Measurements from ENCODE around the gene SLC25A5. TPM values are rescaled to one million over a fixed set of nuclear protein-coding genes. Genes with fewer than 3 reads are reported as not detected.

Gene SLC25A5
- polyA plus RNA-seq, 1 donor from 2014 or later, result 158 TPM

DNA sequence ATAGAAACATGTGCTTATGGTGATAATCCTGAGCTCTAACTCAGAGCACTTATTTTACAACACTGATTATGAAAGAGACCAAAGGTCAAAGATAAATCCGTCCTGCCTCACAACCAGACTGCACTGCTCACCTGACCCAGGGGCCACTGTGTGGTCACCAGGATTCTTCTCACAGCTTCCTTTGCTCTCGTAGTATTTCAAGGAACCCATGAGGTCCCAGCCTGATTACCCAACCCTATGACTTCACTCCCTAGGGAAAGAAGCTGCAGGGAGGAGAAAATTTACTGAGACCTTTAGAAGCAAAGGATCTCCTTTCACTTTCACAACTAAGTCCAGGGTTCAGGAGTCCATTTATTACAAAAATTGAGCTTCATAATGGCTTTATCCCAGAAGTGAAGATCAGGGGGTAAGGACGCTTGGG is 9.6 kb downstream of the SLC25A5 start:
- Histone ChIP-seq H3K27ac (ENCODE audit: low read length) (no peak overlapping the region), H3K4me3 (ENCODE audit: low read length) (no peak overlapping the region), H3K9me3 (ENCODE audit: low read length) (no peaks in the 10 kb centered on the region), H3K9me2 (ENCODE audit: insufficient read depth, low read length) (no peaks in the 10 kb centered on the region), H3K79me2 (replicated peaks; ENCODE audit: insufficient read depth, low read length) (no peaks in the 10 kb centered on the region), H3F3A (ENCODE audit: insufficient read depth, low read length, poor library complexity, severe bottlenecking) (no peaks in the 10 kb centered on the region), H3K9ac (ENCODE audit: low read length) (no peak overlapping the region), H3K4me2 (ENCODE audit: low read length) (no peak overlapping the region), H4K20me1 (ENCODE audit: insufficient read depth) (no peaks in the 10 kb centered on the region), H3K36me3 (ENCODE audit: insufficient read depth, low read length) (no peaks in the 10 kb centered on the region), H3K27me3 (ENCODE audit: insufficient read depth, low read depth, low read length) (no peaks in the 10 kb centered on the region), H2AFZ (ENCODE audit: low read depth, low read length) (no peak overlapping the region)
- TF ChIP-seq MXI1 (conservative IDR thresholded peaks at IDR 0.05; ENCODE audit: poor library complexity, severe bottlenecking), result no peak
- no peak for TF ChIP-seq EP300 (conservative IDR thresholded peaks at IDR 0.05; ENCODE audit: poor library complexity, severe bottlenecking)
- TF ChIP-seq, protein P1, sequence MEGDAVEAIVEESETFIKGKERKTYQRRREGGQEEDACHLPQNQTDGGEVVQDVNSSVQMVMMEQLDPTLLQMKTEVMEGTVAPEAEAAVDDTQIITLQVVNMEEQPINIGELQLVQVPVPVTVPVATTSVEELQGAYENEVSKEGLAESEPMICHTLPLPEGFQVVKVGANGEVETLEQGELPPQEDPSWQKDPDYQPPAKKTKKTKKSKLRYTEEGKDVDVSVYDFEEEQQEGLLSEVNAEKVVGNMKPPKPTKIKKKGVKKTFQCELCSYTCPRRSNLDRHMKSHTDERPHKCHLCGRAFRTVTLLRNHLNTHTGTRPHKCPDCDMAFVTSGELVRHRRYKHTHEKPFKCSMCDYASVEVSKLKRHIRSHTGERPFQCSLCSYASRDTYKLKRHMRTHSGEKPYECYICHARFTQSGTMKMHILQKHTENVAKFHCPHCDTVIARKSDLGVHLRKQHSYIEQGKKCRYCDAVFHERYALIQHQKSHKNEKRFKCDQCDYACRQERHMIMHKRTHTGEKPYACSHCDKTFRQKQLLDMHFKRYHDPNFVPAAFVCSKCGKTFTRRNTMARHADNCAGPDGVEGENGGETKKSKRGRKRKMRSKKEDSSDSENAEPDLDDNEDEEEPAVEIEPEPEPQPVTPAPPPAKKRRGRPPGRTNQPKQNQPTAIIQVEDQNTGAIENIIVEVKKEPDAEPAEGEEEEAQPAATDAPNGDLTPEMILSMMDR (IDR thresholded peaks at IDR 0.05; ENCODE audit: poor library complexity, severe bottlenecking), result no peak
- TF ChIP-seq TAF1 (IDR thresholded peaks at IDR 0.05; ENCODE audit: low read depth), result no peak
- TF ChIP-seq, protein P2, sequence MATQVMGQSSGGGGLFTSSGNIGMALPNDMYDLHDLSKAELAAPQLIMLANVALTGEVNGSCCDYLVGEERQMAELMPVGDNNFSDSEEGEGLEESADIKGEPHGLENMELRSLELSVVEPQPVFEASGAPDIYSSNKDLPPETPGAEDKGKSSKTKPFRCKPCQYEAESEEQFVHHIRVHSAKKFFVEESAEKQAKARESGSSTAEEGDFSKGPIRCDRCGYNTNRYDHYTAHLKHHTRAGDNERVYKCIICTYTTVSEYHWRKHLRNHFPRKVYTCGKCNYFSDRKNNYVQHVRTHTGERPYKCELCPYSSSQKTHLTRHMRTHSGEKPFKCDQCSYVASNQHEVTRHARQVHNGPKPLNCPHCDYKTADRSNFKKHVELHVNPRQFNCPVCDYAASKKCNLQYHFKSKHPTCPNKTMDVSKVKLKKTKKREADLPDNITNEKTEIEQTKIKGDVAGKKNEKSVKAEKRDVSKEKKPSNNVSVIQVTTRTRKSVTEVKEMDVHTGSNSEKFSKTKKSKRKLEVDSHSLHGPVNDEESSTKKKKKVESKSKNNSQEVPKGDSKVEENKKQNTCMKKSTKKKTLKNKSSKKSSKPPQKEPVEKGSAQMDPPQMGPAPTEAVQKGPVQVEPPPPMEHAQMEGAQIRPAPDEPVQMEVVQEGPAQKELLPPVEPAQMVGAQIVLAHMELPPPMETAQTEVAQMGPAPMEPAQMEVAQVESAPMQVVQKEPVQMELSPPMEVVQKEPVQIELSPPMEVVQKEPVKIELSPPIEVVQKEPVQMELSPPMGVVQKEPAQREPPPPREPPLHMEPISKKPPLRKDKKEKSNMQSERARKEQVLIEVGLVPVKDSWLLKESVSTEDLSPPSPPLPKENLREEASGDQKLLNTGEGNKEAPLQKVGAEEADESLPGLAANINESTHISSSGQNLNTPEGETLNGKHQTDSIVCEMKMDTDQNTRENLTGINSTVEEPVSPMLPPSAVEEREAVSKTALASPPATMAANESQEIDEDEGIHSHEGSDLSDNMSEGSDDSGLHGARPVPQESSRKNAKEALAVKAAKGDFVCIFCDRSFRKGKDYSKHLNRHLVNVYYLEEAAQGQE (IDR thresholded peaks at IDR 0.05; ENCODE audit: borderline replicate concordance), result no peak
- no peak for TF ChIP-seq POLR2AphosphoS5 (IDR thresholded peaks at IDR 0.05)
- no peak for TF ChIP-seq SMC3 (conservative IDR thresholded peaks at IDR 0.05; ENCODE audit: poor library complexity)
- TF ChIP-seq RAD21 (conservative IDR thresholded peaks at IDR 0.05), result no peak
- no peak for TF ChIP-seq EZH2 (IDR thresholded peaks at IDR 0.05; ENCODE audit: borderline replicate concordance, insufficient read depth, low read length, poor library complexity, severe bottlenecking)

DNA sequence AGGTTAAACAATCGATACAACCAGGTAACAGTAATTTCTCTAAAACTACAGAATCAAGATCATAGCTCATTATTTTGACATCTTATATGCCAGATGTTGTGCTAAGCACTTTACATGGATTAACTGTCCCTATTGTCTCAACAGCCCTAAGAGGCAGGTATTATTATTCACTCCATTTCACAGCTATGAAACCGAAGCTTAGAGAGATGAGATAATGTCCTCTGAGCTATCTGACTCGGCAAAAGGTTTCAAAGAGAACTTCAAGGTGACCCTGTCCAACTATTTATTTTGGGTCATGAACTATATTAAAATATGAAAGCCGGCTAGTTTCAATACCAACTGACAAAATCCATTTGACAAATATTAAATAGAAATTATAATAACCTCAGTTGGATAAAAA is 10.3 kb downstream of the SLC25A5 start:
- H3K36me3 ChIP-seq (ENCODE audit: insufficient read depth, low read length), result no peaks in the 10 kb centered on the region
- no peak overlapping the region for H3K4me3 ChIP-seq (ENCODE audit: low read length)
- no peaks in the 10 kb centered on the region for H3K9me2 ChIP-seq (ENCODE audit: insufficient read depth, low read length)
- no peaks in the 10 kb centered on the region for H3K9me3 ChIP-seq (ENCODE audit: low read length)
- no peaks in the 10 kb centered on the region for H4K20me1 ChIP-seq (ENCODE audit: insufficient read depth)
- H2AFZ ChIP-seq (ENCODE audit: low read depth, low read length), result no peak overlapping the region
- no peaks in the 10 kb centered on the region for H3K27me3 ChIP-seq (ENCODE audit: insufficient read depth, low read depth, low read length)
- no peaks in the 10 kb centered on the region for H3K79me2 ChIP-seq (replicated peaks; ENCODE audit: insufficient read depth, low read length)
- H3K27ac ChIP-seq (ENCODE audit: low read length), result no peak overlapping the region
- H3F3A ChIP-seq (ENCODE audit: insufficient read depth, low read length, poor library complexity, severe bottlenecking), result no peaks in the 10 kb centered on the region
- TF ChIP-seq MXI1 (conservative IDR thresholded peaks at IDR 0.05; ENCODE audit: poor library complexity, severe bottlenecking), result no peak
- TF ChIP-seq, protein P2 (IDR thresholded peaks at IDR 0.05; ENCODE audit: borderline replicate concordance), result no peak
- TF ChIP-seq EZH2 (IDR thresholded peaks at IDR 0.05; ENCODE audit: borderline replicate concordance, insufficient read depth, low read length, poor library complexity, severe bottlenecking), result no peak
- no peak for TF ChIP-seq RAD21 (conservative IDR thresholded peaks at IDR 0.05)
- TF ChIP-seq, protein P1 (IDR thresholded peaks at IDR 0.05; ENCODE audit: poor library complexity, severe bottlenecking), result no peak
- no peak overlapping the region for H3K4me2 ChIP-seq (ENCODE audit: low read length)
- no peak overlapping the region for H3K9ac ChIP-seq (ENCODE audit: low read length)
